HPDE6-E6E7 (cell line): ENCODE data around the gene PRDM16.

Experiments used
- DNase-seq: peaks from one replicate; pipeline ENCODE4 v3.0.0; 2011; ENCODE audit warnings: missing footprints; ENCODE audit errors: extremely low spot score

Gene PRDM16

DNA sequence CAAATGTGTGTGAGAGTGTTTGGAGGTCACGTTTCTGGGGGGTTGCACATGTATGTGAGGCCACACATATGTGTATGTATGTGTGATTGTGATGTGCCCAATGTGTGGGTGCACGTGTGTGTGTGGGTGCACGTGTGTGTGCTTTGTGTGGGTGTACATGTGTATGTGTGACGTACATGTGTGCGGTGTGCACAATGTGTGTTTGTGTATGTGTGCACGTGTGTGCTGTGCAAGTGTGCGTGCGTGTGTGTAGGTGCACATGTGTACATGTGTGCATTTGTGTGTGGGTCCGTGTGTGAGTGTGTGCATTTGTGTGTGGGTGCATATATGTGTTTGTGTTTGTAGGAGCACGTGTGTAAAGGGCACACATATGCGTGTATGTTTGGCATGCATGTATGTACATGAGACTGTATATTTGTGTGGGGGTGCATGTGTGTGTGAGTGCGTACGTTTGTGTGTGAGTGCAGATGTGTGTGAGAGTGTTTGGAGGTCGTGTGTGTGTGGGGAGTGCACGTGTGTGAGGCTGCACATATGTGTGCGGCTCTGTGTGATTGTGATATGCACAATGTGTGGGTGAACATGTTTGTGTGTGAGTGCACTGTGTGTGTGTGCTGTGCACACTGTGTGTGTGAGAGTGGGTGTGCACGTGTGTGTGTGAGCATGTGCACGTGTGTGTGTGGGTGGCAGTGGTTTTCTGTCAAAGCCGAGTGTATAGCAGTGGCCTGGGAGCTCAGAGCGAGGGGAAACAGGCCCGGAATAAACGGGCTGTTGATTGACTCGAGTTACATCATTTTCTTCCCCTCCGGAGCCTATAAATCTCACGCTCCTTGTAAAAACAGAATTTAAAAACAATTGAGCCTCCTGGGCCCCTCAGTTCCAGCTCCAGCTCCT, 252.8 kb downstream of the PRDM16 start:
- no peak for DNase-seq

DNA sequence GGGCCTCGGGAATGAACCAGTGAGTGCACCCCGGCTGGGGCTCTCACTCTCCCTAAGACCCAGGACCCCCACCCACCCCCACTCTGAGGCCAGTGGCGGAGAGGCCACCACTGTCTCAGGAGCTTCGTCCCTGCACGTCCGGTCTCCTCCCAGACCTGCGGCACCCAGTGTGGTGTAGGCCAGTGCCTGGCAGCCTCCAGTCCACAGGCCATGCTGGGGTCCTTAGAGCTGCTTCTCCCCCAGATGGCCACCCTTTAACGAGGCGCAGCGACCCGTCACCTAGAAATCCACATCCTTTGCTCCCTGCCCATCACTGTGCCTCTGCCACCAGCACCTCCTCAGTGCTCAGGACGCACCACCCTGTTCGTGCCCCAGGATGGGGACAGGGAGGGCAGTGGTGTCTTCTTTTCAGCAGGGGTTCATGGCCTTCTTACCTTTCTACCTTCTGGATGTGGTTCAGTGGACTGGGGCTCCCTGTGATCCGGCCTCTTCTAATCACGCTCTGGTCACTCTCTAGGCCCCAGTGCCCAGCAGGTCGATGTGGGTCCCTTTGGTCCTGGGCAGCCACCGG, 253.5 kb downstream of the PRDM16 start:
- no peak for DNase-seq

DNA sequence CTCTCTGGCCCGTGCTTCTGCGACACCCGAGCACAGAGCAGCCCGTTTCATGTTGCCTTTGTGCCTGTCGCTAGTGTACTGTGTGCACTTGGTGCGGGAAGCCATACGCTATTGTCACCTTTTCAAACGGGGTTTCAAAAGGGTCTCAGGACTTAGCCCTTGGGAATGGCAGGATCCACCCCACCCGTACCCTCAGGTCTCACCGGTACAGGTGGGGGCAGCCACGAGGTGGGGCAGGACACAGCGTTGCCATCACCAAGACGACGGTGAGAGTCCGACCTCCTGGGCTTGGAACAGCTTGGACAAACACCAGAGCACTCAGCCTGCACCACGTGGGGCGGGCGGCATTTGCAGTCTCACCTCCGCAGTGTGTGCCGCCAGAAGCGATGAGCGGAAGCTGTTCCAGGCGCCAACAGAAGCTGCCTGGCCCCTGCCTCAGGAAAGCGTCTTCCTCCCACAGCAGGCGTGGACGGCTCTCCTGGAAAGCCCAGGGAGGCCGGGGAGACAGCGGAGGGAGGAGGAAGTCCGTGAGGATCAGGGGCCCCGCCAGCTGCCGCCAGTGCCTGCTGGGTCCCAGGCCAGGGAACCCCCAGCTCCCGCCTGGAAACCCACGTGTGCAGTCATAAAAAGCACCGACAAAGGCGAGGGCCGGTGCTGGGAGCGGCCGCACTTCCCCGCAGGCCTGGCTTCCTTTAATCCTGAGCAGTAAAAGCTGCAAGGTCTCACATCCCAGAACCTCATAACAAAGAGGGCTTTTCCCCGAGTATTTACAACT, 254.2 kb downstream of the PRDM16 start:
- DNase-seq, result no peak

DNA sequence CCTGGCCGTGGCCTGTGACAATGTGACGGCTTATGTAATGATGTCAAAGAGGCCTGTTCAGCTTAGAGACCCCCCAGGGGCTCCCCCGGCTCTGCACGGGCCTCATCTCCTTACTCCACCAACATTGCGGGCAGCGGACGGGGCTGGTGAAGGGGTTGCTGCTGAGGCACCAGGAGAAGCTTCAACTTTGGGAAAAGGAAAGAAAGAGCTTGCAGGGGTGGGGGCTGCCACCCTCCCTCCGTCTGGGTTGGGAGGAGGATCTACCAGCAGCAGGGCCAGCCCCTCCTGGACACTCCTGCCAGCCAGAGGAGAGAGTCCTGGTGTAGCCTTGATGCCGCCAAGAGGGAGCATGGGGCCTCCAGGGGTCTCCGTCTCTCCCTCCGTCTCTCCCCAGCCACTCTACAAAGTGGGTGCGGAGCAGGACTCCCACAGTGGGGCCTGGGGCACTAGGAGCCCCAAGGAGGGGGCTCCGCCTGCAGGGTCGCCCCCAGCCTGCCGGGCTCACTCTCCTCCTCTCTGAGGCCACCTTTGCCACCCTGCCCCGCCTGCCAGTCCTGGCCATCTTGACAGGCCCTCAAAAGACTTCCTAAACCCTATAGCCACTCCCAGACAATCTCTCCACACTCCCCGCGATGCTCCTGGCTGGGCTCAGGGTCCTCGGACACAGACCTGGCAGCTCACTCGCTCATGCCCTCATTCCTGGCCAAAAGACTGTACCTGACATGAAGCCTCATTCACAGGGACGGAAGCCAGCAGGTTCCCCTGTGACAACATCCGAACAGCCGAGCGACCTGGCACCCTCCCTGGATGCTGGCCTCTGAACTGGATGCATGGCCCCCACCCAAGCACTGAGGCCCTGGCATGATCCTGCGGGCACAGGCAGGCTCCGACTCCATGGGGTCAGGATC, 255.0 kb downstream of the PRDM16 start:
- DNase-seq, result no peak

DNA sequence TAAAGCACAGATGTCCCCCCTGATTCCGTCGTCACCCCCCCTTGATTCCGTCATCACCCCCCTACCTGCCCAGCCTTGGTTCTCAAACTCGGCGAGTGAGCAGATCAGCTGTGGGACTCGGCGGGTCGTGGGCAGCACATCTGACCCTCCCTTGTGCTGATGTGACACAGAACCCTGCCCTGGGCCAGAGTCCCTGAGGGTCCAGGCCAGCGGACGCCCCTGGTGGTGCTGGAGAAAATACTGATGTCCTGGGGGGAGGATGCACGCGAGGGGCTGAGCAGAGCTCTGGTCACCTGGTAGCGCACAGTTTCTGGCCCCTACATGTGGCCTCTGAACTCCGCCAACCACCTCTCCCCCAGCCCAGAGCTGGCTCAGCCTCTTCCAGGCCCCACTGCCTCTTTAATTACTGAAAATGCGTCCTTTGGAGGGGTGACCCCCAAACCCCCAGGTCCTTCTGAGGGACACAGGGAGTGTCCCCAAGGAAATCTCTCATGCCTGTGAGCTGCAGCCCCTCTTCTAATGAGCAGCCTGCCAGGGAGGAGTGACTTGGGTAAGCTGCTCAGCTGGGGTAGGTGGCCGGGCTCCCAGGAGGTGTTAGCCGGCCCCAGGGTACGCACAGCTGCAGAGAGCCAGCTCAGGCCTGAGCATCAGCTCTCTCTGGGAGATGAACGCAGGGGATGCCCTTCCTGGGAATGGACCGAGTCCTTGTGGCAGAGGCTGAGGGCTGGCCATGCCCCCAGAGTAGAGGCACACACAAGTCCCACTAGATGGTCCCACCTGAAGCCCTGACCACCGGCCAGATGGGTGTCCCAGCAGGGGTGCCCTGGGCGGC, 255.9 kb downstream of the PRDM16 start:
- no peak for DNase-seq

DNA sequence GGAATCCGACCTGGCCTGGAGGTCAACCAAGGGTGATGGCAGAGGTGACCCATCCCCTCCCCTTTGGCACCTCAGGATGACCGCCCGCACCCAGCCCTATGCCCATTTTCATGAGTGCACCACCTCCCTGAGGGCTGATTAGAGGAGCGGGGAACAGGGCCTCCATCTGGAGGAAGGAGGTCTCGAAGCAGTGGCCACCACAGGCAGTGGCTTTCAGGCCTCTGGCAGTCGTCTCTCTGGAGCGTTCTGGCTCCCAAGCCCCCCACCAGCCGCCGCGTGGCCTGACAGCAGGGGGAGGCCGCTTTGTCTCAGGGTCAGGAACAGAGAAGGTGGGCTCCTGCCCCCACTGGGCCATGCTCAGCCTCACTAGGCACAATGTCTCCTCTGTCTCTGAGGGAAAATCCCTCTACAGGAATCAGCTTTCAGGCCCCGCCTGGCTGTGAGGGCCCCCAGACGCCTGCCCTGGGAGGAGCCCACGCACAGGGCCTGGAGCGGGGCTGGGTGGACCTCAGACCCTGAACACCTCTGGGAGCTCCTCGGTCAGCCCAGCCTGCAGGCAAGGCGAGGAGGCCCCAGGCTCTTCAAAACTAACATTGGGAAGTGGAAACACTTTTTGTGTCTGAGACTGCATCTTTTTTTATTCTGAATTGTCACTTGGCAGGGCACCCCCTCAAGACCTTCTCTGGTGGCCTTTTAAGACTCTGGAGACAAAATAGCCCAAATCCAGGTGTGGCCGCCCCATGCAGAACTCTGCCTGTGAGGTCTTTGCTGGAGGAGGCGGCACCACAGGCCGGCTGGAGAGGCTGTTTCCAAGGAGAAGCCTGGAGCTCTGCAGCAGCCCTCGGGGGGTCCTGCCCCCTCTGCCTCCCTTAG, 257.7 kb downstream of the PRDM16 start:
- no peak for DNase-seq

DNA sequence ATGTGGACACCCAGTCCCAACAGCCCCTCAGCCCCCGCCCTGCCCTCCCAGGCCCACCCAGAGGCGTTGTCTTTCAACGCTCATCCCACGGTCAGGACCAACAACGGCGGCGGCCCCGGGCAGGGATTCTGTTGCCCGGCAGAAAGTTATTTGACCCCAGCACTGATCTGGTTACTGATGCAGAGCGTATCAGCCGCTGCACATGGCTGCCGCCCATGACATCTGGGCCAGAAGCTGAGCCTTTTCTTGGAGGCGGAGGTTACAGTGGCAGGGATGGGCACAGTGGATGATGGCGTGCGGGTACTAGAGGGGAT, 258.3 kb downstream of the PRDM16 start:
- no peak for DNase-seq

DNA sequence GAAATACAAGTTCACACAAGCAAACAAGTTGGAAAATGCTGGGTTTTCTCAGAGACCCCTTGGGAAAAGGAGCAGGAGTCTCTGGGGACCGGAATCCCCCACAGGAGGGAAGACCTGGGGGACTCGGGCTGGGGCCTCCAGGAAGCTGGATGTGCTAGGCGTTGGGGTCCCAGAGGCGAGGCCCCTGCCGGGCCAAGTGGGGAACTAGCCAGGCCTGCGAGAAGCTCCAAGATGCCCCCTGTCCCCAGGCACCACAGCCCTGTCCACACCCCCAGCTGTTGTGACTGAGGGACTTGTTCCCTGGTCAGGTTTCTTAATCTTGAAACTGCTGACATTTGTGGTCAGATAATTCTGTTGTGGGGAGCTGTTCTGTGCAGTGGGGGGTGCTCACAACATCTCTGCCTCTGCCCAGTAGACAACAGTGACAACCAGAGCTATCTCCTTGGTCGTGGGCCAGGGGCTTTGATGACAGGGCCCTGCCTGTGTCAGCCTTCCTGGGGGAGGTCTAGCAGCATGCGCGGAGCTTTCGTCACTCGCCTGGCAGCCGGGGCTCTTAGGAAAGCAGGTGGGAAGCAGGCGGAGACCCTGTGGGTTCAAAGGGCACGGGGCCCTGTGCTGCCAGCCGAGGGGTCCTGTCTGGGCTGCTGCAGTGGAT, 259.1 kb downstream of the PRDM16 start:
- DNase-seq, result no peak

DNA sequence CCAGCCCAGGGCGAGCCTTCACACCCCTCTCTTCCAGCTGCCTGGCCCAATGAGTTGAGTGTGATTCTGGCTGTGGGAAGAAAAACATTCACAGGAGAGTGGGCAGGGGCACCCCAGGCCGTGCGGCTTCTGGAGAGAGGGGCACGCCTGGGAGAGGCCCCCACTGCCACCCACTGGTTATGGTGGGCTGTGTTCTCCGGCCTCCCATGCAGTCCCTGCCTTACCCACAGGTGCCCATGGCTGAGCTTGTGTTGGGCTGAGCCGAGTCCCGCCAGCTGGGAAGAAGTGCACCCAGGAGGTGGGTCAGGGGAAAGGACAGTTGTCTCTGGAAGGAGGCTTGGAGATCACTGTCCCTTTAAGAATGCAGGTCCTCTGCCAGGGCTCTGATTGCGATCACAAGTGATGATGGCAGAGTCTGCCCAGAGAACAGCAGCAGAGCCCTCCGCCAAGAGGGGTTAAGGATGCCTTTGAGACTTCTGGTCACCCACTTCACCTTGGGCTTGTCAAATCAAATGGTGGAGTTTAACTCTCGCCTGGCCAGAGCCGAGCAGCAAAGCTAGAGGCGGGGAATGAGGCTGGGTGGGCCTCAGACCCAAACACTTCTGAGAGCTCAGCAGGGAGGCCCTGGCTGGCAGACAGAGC, 260.8 kb downstream of the PRDM16 start:
- no peak for DNase-seq

DNA sequence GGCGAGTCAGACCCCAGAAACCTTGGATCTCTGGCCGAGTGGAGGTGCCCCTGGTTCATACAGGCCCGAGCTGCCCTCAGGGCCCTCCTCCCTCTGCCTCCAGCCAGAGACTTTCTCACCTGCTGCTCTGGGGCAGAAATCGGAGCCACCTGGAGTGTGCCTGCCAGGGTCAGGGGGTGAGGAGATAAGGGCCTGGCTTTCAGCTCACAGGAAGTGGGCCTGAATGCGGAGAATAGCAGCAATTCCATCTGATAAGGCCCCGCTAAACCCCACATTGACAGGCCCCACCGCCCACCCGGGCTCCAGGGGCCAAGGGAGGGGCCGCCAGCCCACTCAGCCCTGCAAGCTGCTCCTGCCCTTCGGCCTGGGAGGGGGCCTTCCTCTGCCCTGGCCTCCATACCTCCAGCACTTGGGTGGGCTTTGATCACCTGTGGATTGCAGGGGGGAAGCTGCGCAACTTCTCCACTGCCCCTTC, 261.8 kb downstream of the PRDM16 start:
- DNase-seq, result no peak

DNA sequence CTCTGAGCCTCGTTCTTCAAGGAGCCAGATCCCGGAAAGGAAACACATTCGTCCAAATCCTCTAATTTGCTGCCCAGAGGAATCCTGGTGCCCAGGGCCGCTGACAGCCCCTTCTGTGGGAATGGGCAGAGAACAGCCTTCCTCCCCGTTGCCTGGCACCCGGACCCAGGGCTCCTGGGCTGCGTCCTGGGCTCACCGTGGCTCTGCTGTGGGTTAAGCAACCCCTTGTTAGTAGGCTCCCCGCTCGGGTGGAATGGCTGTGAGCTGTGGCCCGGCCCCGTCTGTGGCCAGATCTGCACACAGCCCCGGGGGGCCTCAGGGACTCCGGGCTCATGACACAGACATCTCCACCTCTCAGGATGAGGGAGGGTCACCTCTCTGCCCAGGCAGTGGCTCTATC, 262.6 kb downstream of the PRDM16 start:
- DNase-seq, result no peak

DNA sequence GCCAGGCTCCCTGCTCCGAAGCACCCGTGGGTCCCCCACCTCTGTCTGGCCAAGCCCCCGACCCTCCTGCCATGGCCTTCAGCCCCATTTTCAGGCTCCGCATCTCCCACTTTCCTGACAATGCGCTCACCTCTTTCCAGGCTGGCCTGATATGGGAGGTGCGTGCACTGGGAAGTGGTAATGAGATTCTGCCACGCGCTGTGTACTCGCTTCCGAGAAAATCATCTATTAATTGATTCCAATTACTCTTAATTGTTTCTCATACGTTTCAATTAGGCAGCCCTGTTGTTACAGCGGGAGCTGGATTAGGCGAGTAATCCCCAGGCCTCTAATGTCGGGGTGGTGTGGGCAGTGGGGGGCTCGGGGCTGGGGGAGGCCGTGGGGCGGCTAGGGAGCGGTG, 263.0 kb downstream of the PRDM16 start:
- DNase-seq, result no peak

DNA sequence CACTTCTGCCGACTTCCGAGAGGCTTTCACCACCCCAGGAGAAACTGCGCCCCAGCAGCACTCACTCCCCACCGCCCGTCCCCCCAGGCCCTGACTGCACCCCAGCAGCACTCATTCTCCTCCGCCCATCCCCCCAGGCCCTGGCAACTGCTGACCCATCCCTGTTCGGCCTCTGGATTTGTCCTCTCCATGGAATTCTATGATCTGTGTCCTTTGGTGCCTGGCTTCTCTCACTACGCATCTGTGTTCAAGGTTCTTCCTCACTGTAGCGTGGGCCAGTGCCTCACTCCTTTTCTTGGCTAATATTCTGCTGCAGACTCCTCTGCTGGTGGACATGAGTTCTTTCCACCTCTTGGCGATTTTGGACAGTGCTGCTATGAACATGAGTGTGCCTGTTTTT, 263.7 kb downstream of the PRDM16 start:
- DNase-seq, result no peak

DNA sequence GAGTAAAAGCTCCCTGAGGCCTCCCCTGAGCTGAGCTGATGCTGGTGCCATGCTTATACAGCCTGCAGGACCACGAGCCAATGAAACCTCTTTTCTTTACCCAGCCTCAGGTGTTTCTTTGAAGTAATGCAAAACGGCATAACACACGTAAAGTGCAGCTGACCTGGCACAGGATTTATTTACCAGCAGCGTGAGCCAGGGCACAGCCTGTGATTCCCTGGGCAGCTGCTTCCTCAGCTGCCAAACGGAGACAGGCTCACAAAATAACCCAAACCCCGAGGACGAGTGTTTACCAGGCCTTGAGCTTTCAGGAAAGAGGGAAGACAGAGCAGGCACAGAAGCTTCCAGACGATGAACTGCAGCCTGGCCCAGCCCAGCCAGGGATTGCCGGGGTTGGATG, 264.9 kb downstream of the PRDM16 start:
- no peak for DNase-seq

DNA sequence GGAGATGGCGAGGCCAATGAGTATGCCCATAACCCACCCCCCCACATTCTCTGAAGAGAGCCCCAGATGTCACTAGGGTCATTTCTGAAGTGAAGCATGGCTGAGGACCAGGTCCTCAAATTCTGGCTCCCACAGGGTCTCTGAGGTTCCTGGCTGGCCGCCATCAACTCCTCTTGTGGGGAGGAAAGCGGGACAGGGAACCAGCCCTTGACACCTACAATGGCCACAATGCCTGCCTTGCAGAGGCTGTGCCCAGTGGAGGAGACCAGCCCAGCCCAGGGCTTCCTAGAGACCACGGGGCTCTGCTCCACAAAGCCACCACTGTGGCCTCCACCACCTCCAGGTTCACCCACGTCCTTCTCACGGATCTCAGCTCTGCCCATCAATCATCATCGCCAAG, 265.4 kb downstream of the PRDM16 start:
- DNase-seq, result no peak

DNA sequence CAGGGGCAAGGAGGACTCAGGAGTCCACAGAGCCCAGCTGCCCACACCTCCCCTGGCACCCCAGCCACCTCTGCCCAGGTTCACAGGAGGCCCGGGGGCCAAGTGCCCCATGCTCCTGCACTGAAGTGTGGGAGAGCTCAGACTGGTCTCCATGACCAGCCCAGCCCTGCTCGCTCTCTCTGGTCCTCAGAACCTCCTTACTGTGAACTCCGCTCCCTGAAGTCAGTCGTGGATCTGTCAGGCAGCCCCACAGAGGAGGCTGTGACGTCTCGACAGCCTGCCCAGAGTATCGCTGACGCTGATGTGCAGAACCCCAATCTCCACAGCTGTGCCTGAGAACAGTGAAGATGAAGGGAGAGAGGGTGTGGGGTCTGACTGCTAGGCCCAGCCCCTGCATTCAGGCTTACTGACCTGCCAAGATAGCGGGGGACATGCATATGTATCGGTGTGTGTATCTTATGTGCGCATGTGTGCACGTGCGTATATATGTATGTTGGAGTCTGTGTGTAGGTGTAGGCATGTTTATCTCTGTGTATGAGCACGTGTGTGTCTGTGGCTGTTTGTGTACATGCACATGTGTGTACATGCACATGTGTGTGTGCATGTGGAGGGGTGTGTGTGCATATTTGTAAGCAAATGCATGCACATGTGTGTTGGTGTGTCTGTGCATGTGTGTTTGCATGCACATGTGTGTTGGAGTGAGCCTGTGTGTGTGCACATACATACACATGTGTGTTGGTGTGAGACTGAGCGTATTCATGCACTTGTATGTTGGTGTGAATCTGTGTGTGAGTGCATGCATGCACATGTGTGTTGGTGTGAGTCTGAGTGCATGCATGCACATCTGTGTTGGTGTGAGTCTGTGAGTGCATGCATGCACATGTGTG, 267.0 kb downstream of the PRDM16 start:
- DNase-seq, result no peak
